DOHH2 (cell line): ENCODE measurements around the gene CD164.

Source experiments
- H3F3A ChIP-seq: fragments of 200-600 bp; sonication (generic), shearing (Covaris generic); 2 replicates; pipeline ENCODE4 v1.6.0; 2016; ENCODE audit warnings: antibody characterized with exemption, mild to moderate bottlenecking; ENCODE audit not compliant: control insufficient read depth, insufficient read depth
- H3K27ac ChIP-seq: fragments of 200-600 bp; sonication (generic); 2 replicates; pipeline ENCODE4 v1.5.1; 2014; ENCODE audit warnings: low read depth, mild to moderate bottlenecking, low read length, moderate library complexity
- H3K27me3 ChIP-seq: fragments of 200-600 bp; sonication (generic); 2 replicates; pipeline ENCODE4 v1.6.1; 2014; ENCODE audit warnings: mild to moderate bottlenecking, low read length, mixed read lengths; ENCODE audit not compliant: control insufficient read depth
- H3K36me3 ChIP-seq: fragments of 200-600 bp; sonication (generic); 2 replicates; pipeline ENCODE4 v1.6.1; 2014; ENCODE audit warnings: mild to moderate bottlenecking, low read length, moderate library complexity, mixed read lengths; ENCODE audit not compliant: control insufficient read depth
- H3K4me1 ChIP-seq: fragments of 200-600 bp; sonication (generic); 2 replicates; pipeline ENCODE4 v1.6.1; 2014; ENCODE audit warnings: mild to moderate bottlenecking, low read length, mixed read lengths; ENCODE audit not compliant: control insufficient read depth
- H3K4me2 ChIP-seq: fragments of 200-600 bp; sonication (generic); 2 replicates; pipeline ENCODE4 v1.6.0; 2014; ENCODE audit warnings: mild to moderate bottlenecking, low read length, moderate library complexity
- H3K4me3 ChIP-seq: fragments of 200-600 bp; sonication (generic); 2 replicates; pipeline ENCODE4 v1.5.1; 2014; ENCODE audit warnings: mild to moderate bottlenecking, low read length, mixed read lengths
- H3K79me2 ChIP-seq: fragments of 200-600 bp; sonication (generic); 2 replicates; pipeline ENCODE4 v1.6.1; 2014; ENCODE audit warnings: mild to moderate bottlenecking, low read length, mixed read lengths; ENCODE audit not compliant: control insufficient read depth
- H3K9me2 ChIP-seq: fragments of 200-600 bp; sonication (generic); replicated peaks from 2 replicates; pipeline ENCODE4 v1.6.1; 2014; ENCODE audit warnings: mild to moderate bottlenecking, low read length, mixed read lengths; ENCODE audit not compliant: control insufficient read depth
- H3K9me3 ChIP-seq: fragments of 200-600 bp; sonication (generic); 2 replicates; pipeline ENCODE4 v1.6.1; 2014; ENCODE audit warnings: antibody characterized with exemption, low read length, mixed read lengths; ENCODE audit not compliant: control insufficient read depth, insufficient read depth
- H4K20me1 ChIP-seq: fragments of 200-600 bp; sonication (generic); 2 replicates; pipeline ENCODE4 v1.6.0; 2014; ENCODE audit warnings: low read depth, mild to moderate bottlenecking, antibody characterized with exemption, low read length, moderate library complexity; ENCODE audit not compliant: control insufficient read depth, insufficient read depth
- CTCF ChIP-seq: fragments of 200-600 bp; sonication (generic); IDR thresholded peaks from one replicate; pipeline ENCODE4 v1.5.1; 2014; ENCODE audit warnings: antibody characterized with exemption, mild to moderate bottlenecking, low read depth, low read length; ENCODE audit not compliant: poor library complexity, severe bottlenecking
- EZH2phosphoT487 ChIP-seq: fragments of 200-600 bp; sonication (generic); IDR thresholded peaks from 2 replicates; pipeline ENCODE4 v1.6.1; 2017; ENCODE audit warnings: borderline replicate concordance, mild to moderate bottlenecking, antibody characterized with exemption, low read length, moderate library complexity, mixed read lengths

CD164 gene

GRCh38 chr6:109411034-109411433, 28.8 kb upstream of the CD164 start:
- Histone ChIP-seq H3K4me3 (no peak overlapping the region), H3K4me2 (no peak overlapping the region), H3K36me3 (no peaks in the 10 kb centered on the region), H4K20me1 (no peaks in the 10 kb centered on the region), H3K4me1 (no peaks in the 10 kb centered on the region), H3F3A (no peaks in the 10 kb centered on the region), H3K9me3 (no peaks in the 10 kb centered on the region), H3K27ac (no peak overlapping the region), H3K27me3 (peaks cover 11% of the 10 kb centered on the region), H3K9me2 (no peaks in the 10 kb centered on the region), H3K79me2 (no peaks in the 10 kb centered on the region)
- no peak for TF ChIP-seq CTCF
- TF ChIP-seq EZH2phosphoT487 = no peak

GRCh38 chr6:109406196-109406595, 23.9 kb upstream of the CD164 start:
- Histone ChIP-seq H3K4me2 (no peak overlapping the region), H4K20me1 (no peaks in the 10 kb centered on the region), H3K9me3 (no peaks in the 10 kb centered on the region), H3K4me3 (no peak overlapping the region), H3K4me1 (no peaks in the 10 kb centered on the region), H3F3A (no peaks in the 10 kb centered on the region), H3K27ac (no peak overlapping the region), H3K9me2 (no peaks in the 10 kb centered on the region), H3K36me3 (no peaks in the 10 kb centered on the region), H3K27me3 (peaks cover 19% of the 10 kb centered on the region), H3K79me2 (no peaks in the 10 kb centered on the region)
- TF ChIP-seq EZH2phosphoT487 (no peak), CTCF (no peak)

GRCh38 chr6:109397020-109397419, 14.8 kb upstream of the CD164 start:
- TF ChIP-seq EZH2phosphoT487 (no peak), CTCF (peak; percentile 42)
- H3K9me3 ChIP-seq = no peaks in the 10 kb centered on the region
- H3K27ac ChIP-seq = no peak overlapping the region
- no peaks in the 10 kb centered on the region for H3K36me3 ChIP-seq
- no peaks in the 10 kb centered on the region for H3K79me2 ChIP-seq
- H4K20me1 ChIP-seq = no peaks in the 10 kb centered on the region
- H3F3A ChIP-seq = no peaks in the 10 kb centered on the region
- H3K4me2 ChIP-seq = no peak overlapping the region
- H3K27me3 ChIP-seq = no peaks in the 10 kb centered on the region
- H3K9me2 ChIP-seq = no peaks in the 10 kb centered on the region
- no peaks in the 10 kb centered on the region for H3K4me1 ChIP-seq
- no peak overlapping the region for H3K4me3 ChIP-seq
